Activated CD4-positive, alpha-beta T cell treated with anti-CD3 and anti-CD28 coated beads, Interleukin-2, amount 50 U/mL, for 48 hours (primary cell): ENCODE data around the gene CCR9.
A peak's percentile ranks its signal among the peaks of the same experiment; 100 is the strongest.

Experiments
- DNase-seq, 2 experiments: peaks; one replicate each; pipeline ENCODE4 v3.0.0-alpha.2; 2020

Gene CCR9

DNA sequence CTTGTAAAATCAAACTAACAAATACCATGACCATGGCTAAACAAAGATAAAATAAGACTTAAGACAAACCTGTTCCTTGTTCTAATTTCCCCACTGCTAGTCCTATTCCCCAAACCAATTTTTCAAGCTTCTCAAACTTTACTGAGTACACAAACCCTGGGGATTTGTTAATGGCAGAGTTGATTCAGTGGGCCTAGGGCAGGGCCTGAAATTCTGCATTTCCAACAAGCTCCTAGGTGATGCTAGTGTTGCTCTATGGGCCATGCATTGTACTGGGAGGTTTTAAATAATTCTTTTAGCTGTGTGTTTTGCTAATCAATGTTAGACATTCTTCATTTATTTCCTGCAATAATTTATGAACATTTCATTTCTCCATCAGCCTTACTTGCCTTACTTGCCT, 13.3 kb upstream of the CCR9 start:
- DNase-seq, result no peak

DNA sequence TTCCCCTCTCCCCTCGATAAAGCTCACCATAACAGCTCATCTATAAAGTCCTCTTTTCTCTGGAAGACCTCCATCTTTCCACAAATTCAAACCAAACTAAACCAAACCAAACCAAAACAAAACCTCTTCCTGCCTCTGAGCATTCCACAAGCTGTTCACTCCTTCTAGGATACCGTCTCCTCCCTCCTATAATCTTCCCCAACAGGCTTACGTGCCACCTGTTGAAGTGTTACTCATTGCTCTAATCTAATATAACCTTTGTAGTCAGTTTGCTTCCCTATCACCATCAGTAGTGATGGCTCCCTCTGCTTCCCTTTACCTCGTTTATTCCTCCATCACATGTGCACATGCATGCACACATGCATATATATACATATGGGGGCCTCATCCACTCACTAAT, 12.7 kb upstream of the CCR9 start:
- DNase-seq, result no peak

DNA sequence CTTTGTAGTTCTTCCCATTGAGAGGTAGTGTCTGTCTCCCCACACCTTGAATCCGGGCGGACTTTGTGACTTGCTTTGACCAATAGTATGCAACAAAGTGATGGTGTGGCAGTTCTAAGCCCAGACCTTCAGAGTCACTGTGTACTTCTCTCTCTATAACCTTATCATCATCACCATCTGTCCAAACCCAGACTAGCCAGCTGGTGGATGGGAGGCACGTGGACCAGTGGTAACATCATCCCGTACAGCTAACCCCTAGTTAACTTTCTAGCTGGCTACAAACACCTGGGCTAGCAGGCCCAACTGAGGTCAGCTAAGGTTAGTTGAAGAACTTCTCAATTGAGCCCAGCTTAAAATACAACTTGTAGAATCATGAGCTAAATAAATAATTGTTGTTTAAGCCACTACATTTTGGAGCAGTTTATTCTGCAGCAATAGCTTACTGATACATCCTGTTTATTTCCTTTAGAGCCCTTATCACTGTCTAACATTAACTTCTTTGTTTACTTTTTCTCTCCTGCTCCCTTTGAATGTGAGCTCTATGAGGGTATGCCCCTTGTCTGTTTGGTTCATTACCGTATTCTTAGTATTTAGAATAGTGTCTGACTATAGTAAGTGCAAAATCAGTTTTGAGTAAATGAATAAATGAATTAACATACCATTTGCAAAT, 11.5 kb upstream of the CCR9 start:
- DNase-seq, result no peak

DNA sequence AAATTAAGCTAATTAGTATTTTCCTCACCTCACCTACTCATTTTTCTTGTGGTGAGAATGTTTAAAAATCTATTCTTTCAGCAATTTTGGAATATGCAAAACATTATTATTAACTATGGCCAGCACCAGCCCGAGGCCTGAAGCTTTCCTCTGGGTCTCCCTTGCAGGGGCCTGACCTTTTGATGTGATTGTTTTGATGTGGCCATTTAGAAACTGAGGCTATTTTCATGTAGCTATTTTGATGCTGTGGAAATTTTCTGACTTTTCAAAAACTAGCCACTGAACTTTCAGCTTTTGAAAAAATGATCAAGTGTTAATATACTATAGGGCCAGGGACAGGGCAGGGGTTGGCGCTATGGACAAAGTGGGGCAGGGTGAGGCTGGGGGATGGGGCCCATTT, 8.2 kb upstream of the CCR9 start:
- no peak for DNase-seq

DNA sequence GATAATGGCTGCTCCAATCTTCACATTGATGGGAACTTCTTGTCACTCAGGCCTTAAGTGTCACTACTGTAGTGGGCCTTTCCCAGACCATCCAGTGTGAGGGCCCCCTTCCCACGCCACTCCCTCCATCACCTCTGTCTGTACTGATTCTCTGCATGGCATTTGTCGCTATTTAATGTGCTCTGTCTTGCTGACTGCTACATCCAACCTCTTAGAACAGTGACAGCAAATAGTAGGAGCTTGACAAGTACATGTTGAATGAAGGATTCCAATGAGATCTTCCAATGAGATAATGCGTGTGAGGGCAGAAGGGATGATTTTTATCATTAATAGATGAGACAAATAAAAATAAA, 5.6 kb upstream of the CCR9 start:
- DNase-seq, result no peak

DNA sequence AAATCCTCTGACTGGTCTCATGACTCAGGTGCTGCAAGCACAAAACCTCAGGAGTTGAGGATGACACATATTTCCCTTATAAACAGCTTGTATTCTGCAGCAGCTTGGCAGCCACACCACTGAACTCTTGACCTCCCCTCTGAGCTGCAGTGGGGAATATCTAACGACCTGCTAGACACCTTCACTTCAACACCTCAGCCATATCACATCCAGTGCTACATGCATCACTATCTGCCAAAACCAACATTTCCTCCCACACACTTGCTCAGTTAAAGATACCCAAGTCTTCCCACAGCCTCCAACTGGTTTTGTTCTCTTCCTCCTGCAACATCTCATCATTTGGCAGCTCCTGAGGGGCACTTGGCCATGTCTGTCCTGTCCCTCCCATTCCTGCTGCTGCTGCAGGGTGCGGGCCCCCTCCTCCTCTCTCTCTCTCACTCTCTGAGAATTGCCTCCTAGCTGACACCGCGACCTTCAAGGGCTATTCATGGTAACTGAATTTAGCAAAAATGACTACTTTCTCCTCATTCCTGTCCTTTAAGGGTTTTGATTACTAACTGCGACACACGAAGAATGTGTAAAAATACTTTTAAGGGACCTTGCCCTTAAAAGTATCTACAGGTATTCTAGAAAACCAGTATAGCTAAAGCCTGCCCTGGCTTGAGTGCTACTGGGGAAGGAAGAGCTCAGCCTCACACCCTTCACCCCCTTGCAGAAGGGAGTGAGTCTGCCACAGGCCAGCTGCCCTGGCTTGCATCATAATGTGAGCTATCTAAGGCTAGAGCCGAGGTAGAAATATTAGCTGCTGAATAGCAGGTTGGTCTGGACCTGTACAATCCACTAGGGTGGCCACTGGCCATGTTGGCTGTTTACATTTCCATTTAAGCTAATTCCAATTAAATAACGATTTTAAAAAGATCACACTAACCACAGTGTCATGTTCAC, 5.0 kb upstream of the CCR9 start:
- DNase-seq, result peak; percentile 9 to 35

DNA sequence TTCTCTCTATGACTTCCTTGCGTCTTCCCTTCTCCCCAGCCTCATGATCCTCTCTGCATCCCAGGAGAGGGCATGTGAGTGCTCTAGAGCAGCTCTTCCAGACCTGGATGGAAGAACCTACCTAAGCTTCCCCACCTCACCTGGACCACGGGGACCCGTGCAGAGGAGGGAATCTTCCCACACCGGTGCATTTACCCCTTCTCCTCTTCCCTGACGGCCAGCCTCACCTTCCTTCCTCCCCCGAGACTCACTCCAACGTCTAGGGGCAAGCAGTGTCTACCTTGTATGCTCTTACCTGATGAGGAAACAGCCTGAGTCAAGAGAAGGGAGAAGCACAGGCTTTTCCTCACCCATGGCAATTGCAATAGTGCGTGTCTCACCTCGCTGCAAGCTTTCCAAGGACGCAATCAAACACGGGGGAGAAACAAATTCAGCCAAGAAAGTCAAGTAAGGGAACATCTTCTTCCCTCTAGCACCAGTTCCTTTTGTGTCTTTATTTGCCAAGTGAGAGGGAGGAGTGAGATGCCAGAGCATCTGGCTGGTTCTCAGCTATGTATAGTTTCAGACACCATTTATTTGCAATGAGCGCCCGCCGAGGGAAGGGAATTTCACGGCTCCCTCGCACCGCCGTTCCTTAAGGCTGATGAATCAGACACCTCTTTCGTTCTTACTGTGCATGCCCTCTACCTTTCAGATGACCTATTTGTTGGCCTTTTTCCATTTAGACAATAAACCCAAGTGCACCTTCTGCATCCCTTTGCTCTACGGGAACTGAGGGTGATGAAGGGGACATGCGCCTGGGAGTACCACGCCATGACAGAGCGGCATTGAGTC, 1.8 kb upstream of the CCR9 start:
- DNase-seq, result peak; percentile 42 to 54

DNA sequence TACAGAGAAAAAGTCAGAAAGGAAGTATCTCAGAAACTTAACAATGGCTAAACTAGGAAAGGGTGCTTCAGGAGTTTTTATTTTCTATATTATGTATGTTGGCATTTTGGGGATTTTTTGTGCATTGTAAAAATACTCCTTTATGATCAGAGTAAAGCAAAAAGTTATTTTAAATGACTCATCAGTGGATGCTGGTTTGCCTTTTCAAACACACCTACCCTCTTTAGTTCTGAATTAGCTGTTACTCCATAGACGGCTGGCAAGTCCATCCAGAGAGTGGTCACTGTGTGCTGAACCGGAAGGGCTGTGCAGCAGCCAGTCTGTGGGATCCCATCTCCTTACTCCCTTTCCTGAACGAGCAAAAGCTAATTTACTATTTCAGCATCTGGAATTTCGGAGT, 942 bp downstream of the CCR9 start:
- DNase-seq, result no peak

DNA sequence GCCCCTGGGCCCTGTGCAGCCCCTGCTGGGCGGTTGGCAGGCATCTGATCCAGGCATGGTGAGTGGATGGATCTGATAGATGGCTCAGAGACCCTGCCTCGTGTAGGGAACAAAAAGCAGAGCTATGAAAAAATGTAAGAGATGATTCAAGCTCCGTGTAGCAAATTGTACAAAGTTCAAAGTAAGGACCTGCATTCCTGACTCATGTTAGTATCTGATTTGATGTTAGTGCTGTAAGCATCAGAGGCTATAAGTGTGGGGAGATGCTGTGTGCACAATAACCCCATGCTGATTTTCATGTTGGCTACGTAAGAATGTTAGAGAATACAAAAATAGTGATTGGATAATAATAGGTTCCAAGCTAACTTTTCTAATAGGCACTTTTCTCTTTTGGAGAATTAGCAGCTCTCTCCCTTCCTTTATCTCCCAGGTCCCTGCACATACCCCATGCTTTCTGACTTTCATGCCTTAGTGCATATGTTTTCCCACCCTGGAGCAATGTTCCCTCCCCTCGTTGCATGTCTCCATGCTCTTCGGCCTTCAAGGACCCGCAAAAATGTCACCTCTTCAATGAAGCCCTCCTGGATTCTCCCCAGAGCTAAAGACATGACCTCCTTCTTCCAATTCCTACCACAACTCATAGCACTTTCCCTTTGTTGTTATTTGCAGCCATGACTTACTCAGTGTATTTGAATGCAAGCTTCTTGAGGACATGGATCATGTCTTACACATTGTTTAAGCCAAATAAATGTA, 1.6 kb downstream of the CCR9 start:
- no peak for DNase-seq

DNA sequence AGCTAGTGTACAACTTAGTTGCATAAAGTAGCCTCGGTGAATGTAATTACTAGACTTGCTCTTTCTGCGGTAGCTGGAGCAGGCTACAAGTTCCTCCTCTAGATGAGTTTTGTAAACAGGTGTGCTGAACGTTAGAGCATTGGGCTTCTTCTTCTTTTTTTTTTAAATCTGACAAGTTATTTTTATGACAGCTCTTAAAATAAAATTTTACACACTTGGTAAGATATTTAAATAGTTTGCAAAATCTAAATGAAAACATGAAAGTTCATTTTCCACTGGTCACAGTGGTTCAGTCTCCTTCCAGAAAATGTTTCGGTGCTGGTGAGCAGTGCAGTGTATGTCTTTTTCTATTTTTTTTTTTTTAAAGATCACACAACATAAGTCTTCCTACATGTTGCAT, 3.0 kb downstream of the CCR9 start:
- DNase-seq, result no peak

DNA sequence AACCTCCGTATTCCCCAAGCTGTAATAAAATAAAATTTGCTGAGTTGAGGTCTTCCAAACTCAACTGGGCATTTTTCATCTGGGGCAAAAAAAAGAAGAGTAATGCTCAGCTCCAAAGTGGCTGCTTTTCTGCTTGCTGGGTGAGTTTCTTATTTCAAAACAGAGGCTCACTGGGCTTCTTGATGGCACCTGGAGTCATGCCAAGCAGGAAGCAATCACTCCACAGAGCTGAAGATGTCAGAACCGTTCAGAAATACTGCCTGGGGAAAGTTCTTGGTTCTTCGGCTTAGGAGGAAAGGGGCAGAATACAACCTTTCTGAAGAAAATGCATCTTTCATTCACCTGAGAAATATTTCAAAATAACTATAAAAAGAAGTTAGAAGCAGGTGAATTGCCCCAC, 4.1 kb downstream of the CCR9 start:
- no peak for DNase-seq

DNA sequence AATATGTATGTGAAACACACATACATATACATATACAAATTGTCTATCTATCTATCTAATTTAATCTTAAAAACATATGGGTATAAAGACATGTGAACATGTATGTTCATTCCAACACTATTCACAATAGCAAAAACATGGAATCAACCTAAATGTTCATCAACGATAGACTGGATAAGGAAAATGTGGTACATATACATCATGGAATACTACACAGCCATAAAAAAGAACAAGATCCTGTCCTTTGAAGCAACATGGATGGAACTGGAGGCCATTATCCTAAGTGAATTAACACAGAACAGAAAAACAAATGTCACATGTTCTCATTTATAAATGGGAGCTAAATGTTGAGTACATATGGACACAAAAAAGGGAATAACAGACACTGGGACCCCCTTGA, 5.8 kb downstream of the CCR9 start:
- DNase-seq, result no peak

DNA sequence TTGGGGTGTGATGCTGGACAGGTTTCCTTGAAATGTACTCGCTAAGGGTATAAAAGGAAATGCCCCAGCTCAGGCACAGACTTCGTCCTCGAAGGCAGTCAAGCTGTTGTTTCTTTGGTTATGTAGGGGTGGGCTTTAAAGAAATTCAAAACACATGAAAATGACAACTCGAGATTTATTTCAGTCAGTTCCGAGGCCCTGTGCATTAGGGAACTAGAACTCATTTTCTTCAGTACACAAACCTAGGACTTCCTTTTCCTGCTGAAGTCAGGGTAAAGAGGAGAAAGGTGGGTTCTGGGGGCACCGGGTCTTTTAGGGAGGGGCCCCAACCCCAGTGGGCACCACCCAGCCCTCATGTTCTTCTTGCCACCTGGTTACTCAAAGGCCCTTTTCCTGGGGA, 7.7 kb downstream of the CCR9 start:
- DNase-seq, result no peak

DNA sequence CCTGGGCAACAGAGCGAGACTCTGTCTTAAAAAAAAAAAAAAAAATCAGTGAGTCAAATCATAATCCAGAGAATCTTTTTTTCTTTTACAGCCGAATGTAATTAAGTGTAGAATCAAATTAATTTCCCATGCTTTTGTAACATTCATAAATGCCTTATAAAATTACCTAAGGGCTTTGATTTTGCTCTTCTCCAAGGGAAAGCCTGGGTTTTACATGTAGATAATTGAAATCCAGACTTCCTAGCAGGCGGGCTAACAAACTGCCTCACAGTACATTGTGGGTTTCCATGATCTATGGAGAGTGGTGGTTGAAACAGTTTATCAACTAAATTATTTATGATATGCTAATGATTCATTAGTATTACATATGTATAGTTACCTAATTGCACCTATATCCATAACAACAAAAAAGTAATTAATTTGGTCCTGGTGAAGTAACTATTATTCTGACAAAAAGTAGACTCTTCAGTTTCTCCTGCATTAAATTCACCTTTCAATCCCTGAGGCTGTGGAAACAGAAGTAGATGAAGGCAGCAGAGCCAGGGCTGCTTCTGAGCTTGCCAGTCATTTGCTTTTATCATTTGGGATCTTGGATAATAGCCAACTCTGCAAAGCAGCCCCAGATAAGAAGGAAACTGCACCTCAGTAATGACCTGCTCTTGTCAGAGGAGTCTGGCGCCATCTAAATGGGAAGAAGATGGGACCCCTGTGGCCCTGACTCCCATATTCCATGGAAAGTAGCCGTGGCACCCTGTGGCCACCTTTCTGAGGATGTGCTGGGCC, 9.5 kb downstream of the CCR9 start:
- no peak for DNase-seq

DNA sequence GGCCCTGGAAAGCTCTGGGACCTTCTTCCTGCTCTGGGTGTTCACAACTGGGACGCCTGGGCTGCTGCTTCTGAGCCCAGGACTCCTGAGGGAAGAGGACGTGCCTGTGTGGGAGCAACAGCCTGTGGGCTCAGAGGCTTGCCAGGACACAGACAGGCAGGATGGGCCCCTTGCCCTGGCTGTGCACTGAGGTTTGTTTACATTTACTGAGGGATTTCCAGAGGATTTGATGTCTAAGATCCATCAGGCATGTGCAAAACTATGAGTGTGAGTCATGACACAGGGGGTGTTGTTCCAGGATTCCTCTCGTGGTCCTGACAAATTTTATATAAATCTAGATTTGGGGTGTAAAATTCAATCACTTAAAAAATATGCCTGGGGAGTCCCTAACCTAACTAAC, 10.6 kb downstream of the CCR9 start:
- no peak for DNase-seq

DNA sequence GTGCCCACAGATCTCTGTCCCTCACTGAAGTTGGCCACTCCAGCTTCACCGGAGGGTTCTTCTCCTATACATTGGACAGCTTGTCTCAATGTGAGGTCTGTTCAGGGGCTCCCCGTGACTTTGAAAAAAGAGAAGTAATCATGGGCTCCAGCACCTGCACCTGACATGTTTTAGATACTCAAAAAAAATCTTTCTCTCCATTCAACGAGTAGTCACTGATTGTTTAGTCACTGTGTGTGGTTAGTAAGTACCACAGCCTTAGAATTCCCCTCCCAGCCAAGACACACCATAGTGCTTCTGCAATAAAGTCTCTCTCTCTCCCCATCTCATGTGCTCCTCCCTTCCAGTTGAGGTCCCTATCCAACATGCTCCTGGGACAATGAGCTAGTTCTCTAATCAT, 18.6 kb downstream of the CCR9 start:
- DNase-seq, result no peak

DNA sequence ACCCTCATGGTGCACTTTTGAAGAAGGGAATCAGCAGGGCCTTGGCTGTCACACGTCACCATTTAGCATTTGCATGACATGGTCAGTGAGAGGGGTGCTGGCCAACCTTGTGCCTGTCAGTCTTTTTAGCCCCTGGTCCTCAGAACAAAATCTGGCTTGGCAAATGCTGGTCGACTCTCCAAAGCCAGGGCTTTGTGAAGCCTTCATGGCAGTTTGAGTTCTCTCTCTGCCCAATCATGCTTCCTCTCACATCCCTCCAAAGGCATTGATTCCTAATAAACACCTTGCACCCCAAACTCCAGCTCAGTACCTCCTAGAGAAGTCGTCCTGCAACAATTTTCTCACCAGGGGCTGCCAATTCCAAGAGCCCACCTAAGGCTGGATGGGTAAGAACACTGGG, 19.4 kb downstream of the CCR9 start:
- DNase-seq, result no peak

DNA sequence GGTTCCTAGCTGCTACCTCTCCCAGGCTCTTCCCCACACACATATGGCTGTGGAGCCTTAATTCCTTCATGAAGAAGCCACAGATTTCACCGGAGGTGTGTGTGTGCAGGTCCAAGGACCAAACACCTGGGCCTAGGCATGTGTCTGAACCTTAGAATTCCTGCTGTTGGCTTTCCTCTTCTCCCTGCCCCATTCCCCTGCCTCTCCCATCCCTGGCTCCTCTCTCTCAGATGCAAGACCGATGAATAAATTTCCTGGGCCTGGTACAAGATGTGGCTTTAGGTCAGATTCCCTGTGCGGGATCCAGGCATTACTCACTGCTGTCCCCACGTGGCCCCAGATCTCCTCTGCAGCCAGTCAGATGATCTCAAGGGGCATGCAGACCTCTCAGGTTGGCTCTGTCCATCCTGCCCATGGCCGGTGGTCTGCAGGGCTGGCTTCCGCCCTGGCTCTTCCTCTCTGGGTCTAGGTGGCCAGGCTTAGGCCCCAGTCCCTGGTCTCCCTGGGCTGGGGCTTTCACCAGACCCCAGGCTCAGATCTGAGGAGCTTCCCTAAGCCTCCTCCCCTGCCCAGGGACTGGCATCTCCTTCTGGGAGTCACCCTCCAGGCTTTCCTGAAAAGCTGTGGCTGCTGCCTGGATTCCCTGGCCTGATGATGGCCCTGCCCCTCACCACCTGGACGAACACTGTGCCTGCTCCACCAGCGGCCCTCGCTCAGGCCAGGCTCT, 20.5 kb downstream of the CCR9 start:
- DNase-seq, result no peak

DNA sequence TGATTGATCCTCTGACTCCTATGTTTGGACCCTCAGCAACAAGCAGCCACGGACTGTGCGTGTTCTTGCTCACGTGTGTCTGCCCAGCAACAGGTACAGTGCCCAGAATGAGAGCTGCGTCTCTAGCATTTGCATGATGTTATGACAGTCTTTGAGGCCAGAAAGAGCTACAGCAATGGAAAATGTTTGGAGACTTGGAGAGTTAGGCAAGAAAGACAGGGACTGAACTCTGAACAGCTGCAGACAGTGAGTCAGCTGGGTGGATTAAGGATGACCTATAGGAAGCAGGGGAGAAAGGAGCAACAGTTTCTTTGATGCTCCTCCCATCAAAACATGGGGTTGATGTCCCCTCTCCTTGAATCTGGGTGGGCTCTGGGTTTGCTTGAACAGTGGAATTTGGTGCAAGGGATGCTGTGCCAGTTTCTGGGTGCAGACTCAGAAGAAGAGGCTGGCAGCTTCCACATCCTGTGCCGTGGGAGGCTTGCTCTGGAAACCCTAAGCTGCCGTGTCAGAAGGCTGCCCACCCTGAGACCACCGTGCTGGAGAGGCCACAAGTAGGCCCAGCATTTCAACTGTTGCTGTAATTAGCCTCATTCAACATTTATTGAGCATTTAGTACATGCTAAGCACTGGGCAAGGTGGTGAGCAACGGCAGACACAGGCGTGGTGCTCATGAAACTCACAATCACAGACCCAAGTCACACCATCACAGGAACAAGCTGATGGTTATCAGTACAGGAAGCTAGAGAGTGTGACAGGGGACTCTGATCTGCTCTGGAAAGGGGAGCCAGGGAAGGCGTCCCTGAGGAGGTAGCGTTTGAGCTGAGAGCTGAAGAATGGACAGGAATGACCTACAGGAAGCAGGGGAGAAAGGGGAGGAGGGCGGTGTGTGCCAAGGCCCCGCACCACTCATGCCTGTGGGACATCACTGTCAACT, 21.7 kb downstream of the CCR9 start:
- no peak for DNase-seq

DNA sequence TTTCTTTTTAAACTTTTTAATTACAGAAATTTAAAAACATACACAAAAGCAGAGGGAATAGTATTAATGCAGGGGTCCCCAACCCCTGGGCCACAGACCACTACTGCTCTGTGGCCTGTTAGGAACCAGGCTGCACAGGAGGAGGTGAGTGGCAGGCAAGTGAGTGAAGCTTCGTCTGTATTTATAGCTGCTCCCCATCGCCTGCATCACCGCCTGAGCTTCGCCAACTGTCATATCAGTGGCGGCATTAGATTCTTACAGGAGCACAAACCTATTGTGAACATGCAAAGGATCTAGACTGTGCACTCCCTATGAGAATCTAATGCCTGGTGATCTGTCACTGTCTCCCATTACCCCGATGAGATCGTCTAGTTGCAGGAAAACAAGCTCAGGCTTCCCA, 22.4 kb downstream of the CCR9 start:
- DNase-seq, result no peak
